Vagina (tissue), 2 donors: Measurements from ENCODE around the gene PRDM10.

Experiments
- CTCF ChIP-seq, 3 experiments: fragments of 450-650 bp in 2 of 3; fragments of 200-600 bp in 1 of 3; sonication (generic) in 1 of 3; IDR thresholded peaks; one replicate each; pipeline ENCODE4 v1.5.1; 2017 to 2019; ENCODE audit warnings: antibody characterized with exemption in 3 of 3, mild to moderate bottlenecking in 2 of 3, moderate library complexity in 2 of 3
- POLR2AphosphoS5 ChIP-seq, 2 donors: sonication (generic); formaldehyde crosslinking; IDR thresholded peaks; one replicate each; pipeline ENCODE4 v1.9.0; 2017; ENCODE audit warnings: antibody characterized with exemption in 2 of 2, mild to moderate bottlenecking in 2 of 2, low read depth in 1 of 2; ENCODE audit not compliant: insufficient read depth in 1 of 2

DNA sequence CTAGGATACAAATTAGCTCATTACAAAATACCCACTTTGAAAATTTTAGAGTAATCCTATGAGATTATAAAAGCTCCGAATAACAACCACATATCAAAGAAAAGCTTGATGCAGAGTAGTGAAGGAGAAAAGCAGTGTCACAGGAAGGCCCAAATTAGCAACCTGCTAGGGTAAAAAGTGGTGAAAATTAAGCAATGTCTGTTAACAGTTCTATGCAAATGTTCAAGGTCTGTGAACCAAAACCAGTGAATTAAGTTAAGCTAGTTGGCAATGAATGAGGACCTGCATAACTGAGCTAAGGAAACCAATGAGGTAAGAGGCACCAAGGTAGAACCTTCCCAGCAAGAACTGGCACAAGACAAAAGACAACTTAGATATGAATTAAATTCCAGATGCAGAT is 29.6 kb downstream of the PRDM10 start:
- no peak for TF ChIP-seq POLR2AphosphoS5 (IDR thresholded peaks at IDR 0.05; ENCODE audit: insufficient read depth in 1 of 2, low read depth in 1 of 2)
- TF ChIP-seq CTCF (IDR thresholded peaks at IDR 0.05): no peak
